Stimulated activated effector memory CD8-positive, alpha-beta T cell treated with anti-CD3 and anti-CD28 coated beads, Interleukin-12 subunit alpha, Interleukin-12 subunit beta, amount 100 ng/mL, for 72 hours (primary cell): Measurements from ENCODE around the gene CALD1.

Experiments
- ATAC-seq: fragments of 150-1000 bp; cut with Tn5 transposase; 2 replicates; pipeline ENCODE4 v1.10.0; 2021
- DNase-seq, 2 donors: peaks; one replicate each; pipeline ENCODE4 v3.0.0; 2021 to 2022; ENCODE audit warnings: low spot score in 2 of 2
- H3K27ac Mint-ChIP-seq: one replicate; pipeline ENCODE4 v1.8.0; 2022; ENCODE audit warnings: mild to moderate bottlenecking, mixed read lengths
- H3K36me3 Mint-ChIP-seq: one replicate; pipeline ENCODE4 v1.8.0; 2022; ENCODE audit warnings: mild to moderate bottlenecking, mixed read lengths
- H3K4me1 Mint-ChIP-seq: one replicate; pipeline ENCODE4 v1.8.0; 2022; ENCODE audit warnings: mixed read lengths
- H3K4me3 Mint-ChIP-seq: one replicate; pipeline ENCODE4 v1.8.0; 2022; ENCODE audit warnings: mild to moderate bottlenecking, mixed read lengths
- H3K9me3 Mint-ChIP-seq: one replicate; pipeline ENCODE4 v1.8.0; 2022; ENCODE audit warnings: mixed read lengths

CALD1 gene

GRCh38 chr7:134750083-134751062 is 29.1 kb upstream of the CALD1 start:
- DNase-seq (peak; percentile 65 to 80), ATAC-seq (peak; percentile 78)
- H3K36me3 Mint-ChIP-seq = no peaks in the 10 kb centered on the region
- peaks cover 8% of the 10 kb centered on the region for H3K4me1 Mint-ChIP-seq
- no peak overlapping the region for H3K4me3 Mint-ChIP-seq
- H3K9me3 Mint-ChIP-seq = no peaks in the 10 kb centered on the region
- no peak overlapping the region for H3K27ac Mint-ChIP-seq

- H3K36me3 Mint-ChIP-seq = no peaks in the 10 kb centered on the region
- DNase-seq (no peak), ATAC-seq (no peak)
- no peak overlapping the region for H3K4me3 Mint-ChIP-seq
- no peaks in the 10 kb centered on the region for H3K9me3 Mint-ChIP-seq
- no peak overlapping the region for H3K27ac Mint-ChIP-seq
- peaks cover 8% of the 10 kb centered on the region for H3K4me1 Mint-ChIP-seq
These were observed 27.3 kb upstream of the CALD1 start for GRCh38 chr7:134752006-134752760.

GRCh38 chr7:134755422-134756022 is 23.9 kb upstream of the CALD1 start:
- Mint-ChIP-seq H3K9me3 (no peaks in the 10 kb centered on the region), H3K4me1 (peaks cover 8% of the 10 kb centered on the region), H3K4me3 (no peak overlapping the region), H3K27ac (no peak overlapping the region), H3K36me3 (no peaks in the 10 kb centered on the region)
- DNase-seq (peak in 1 of 2 donors; percentile 11), ATAC-seq (no peak)

GRCh38 chr7:134757938-134758337 is 21.5 kb upstream of the CALD1 start:
- no peaks in the 10 kb centered on the region for H3K9me3 Mint-ChIP-seq
- H3K36me3 Mint-ChIP-seq = no peaks in the 10 kb centered on the region
- H3K4me3 Mint-ChIP-seq = no peak overlapping the region
- ATAC-seq = no peak
- no peak for DNase-seq
- no peak overlapping the region for H3K27ac Mint-ChIP-seq
- H3K4me1 Mint-ChIP-seq = no peaks in the 10 kb centered on the region

- DNase-seq = no peak
- no peak for ATAC-seq
- Mint-ChIP-seq H3K36me3 (no peaks in the 10 kb centered on the region), H3K27ac (no peak overlapping the region), H3K4me3 (no peak overlapping the region), H3K4me1 (no peaks in the 10 kb centered on the region), H3K9me3 (no peaks in the 10 kb centered on the region)
These were observed 20.5 kb upstream of the CALD1 start for GRCh38 chr7:134758981-134759380.

GRCh38 chr7:134761266-134761665 is 18.2 kb upstream of the CALD1 start:
- ATAC-seq = no peak
- Mint-ChIP-seq H3K4me3 (no peak overlapping the region), H3K4me1 (no peaks in the 10 kb centered on the region), H3K9me3 (no peaks in the 10 kb centered on the region), H3K27ac (no peak overlapping the region), H3K36me3 (peaks cover 6% of the 10 kb centered on the region)
- DNase-seq = no peak

GRCh38 chr7:134763960-134764359 is 15.5 kb upstream of the CALD1 start:
- H3K27ac Mint-ChIP-seq = no peak overlapping the region

GRCh38 chr7:134764365-134764764 is 15.1 kb upstream of the CALD1 start:
- Mint-ChIP-seq H3K36me3 (peaks cover 6% of the 10 kb centered on the region), H3K4me3 (no peak overlapping the region), H3K9me3 (no peaks in the 10 kb centered on the region), H3K4me1 (no peaks in the 10 kb centered on the region), H3K27ac (no peak overlapping the region)
- ATAC-seq (no peak), DNase-seq (no peak)

More at GRCh38 chr7:134763960-134764359, 15.5 kb upstream of the CALD1 start:
- Mint-ChIP-seq H3K36me3 (peaks cover 6% of the 10 kb centered on the region), H3K4me1 (no peaks in the 10 kb centered on the region), H3K9me3 (no peaks in the 10 kb centered on the region), H3K4me3 (no peak overlapping the region)
- DNase-seq (no peak), ATAC-seq (no peak)

- Mint-ChIP-seq H3K4me3 (no peak overlapping the region), H3K27ac (peak overlapping the region; percentile 7), H3K4me1 (no peaks in the 10 kb centered on the region), H3K9me3 (no peaks in the 10 kb centered on the region), H3K36me3 (peaks cover 6% of the 10 kb centered on the region)
- ATAC-seq (no peak), DNase-seq (no peak)
These were observed 12.5 kb upstream of the CALD1 start for GRCh38 chr7:134766779-134767519.

- no peak overlapping the region for H3K4me3 Mint-ChIP-seq
- peaks cover 6% of the 10 kb centered on the region for H3K36me3 Mint-ChIP-seq
- no peak overlapping the region for H3K27ac Mint-ChIP-seq
- ATAC-seq = no peak
- H3K4me1 Mint-ChIP-seq = no peaks in the 10 kb centered on the region
- no peaks in the 10 kb centered on the region for H3K9me3 Mint-ChIP-seq
- DNase-seq = no peak
These were observed 11.8 kb upstream of the CALD1 start for GRCh38 chr7:134767520-134768168.

- no peak overlapping the region for H3K4me3 Mint-ChIP-seq
- no peak overlapping the region for H3K27ac Mint-ChIP-seq
- H3K36me3 Mint-ChIP-seq = peaks cover 6% of the 10 kb centered on the region
- H3K9me3 Mint-ChIP-seq = no peaks in the 10 kb centered on the region
- no peak for ATAC-seq
- DNase-seq = no peak
- no peaks in the 10 kb centered on the region for H3K4me1 Mint-ChIP-seq
These were observed 11.2 kb upstream of the CALD1 start for GRCh38 chr7:134768243-134768642.

- Mint-ChIP-seq H3K36me3 (no peaks in the 10 kb centered on the region), H3K9me3 (no peaks in the 10 kb centered on the region), H3K4me1 (no peaks in the 10 kb centered on the region), H3K4me3 (no peak overlapping the region), H3K27ac (no peak overlapping the region)
- ATAC-seq = no peak
- no peak for DNase-seq
These were observed 8.8 kb upstream of the CALD1 start for GRCh38 chr7:134770676-134771075.

- no peak for DNase-seq
- H3K4me3 Mint-ChIP-seq = no peak overlapping the region
- no peak overlapping the region for H3K27ac Mint-ChIP-seq
- ATAC-seq = no peak
- no peaks in the 10 kb centered on the region for H3K4me1 Mint-ChIP-seq
- H3K36me3 Mint-ChIP-seq = no peaks in the 10 kb centered on the region
- no peaks in the 10 kb centered on the region for H3K9me3 Mint-ChIP-seq
These were observed 8.3 kb upstream of the CALD1 start for GRCh38 chr7:134771111-134771510.

- no peaks in the 10 kb centered on the region for H3K36me3 Mint-ChIP-seq
- ATAC-seq (no peak), DNase-seq (no peak)
- no peaks in the 10 kb centered on the region for H3K9me3 Mint-ChIP-seq
- no peak overlapping the region for H3K4me3 Mint-ChIP-seq
- H3K4me1 Mint-ChIP-seq = no peaks in the 10 kb centered on the region
- no peak overlapping the region for H3K27ac Mint-ChIP-seq
These were observed 7.5 kb upstream of the CALD1 start for GRCh38 chr7:134771889-134772288.
